ENCODE data around the gene TIMP4.
A peak's percentile ranks its signal among the peaks of the same experiment; 100 is the strongest.

Gene TIMP4

DNA sequence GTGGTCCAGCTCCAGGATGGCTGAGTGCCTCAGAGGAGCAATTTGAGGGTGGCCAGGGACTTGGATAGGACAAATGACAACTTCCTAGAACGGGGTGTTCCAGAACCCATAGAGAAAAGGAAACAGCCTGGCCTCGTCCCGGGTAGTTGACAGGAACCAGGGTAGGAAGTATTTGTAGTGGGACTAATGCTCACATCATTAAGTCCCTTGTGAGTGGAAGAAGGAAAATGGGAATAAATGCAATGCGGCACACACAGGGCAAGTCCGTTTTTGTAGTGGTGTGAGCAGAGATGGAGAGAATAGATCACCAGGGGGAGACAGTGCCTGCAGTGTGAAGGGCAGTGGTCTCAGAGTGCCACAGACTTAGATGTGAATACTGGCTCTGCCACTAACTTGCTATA lies 19.6 kb downstream of the TIMP4 start:
- Histone ChIP-seq H3K4me1 (ENCODE audit: insufficient read depth, low read length, poor library complexity, severe bottlenecking) (peaks cover 13% of the 10 kb centered on the region), H3K27me3 (ENCODE audit: insufficient read depth, low read length, poor library complexity, severe bottlenecking) (no peaks in the 10 kb centered on the region), H3K79me2 (ENCODE audit: insufficient read depth, low read length) (no peaks in the 10 kb centered on the region), H3K36me3 (ENCODE audit: insufficient read depth, low read length) (no peaks in the 10 kb centered on the region), H3K9ac (ENCODE audit: low read depth, low read length, poor library complexity, severe bottlenecking) (no peak overlapping the region), H3F3A (ENCODE audit: low read depth) (no peaks in the 10 kb centered on the region), H2AFZ (ENCODE audit: low read length) (peak overlapping the region; percentile 81; the same call in 1 of the 2 replicates), H3K9me3 (ENCODE audit: insufficient read depth, low read depth, low read length) (no peaks in the 10 kb centered on the region), H3K4me2 (ENCODE audit: low read depth, low read length, poor library complexity, severe bottlenecking) (no peak overlapping the region), H3K9me2 (replicated peaks; ENCODE audit: low read depth, low read length) (no peaks in the 10 kb centered on the region), H4K20me1 (ENCODE audit: insufficient read depth, low read length, poor library complexity, severe bottlenecking) (no peaks in the 10 kb centered on the region), H3K4me3 (ENCODE audit: low read length, poor library complexity, severe bottlenecking) (no peak overlapping the region)
- TF ChIP-seq EZH2phosphoT487 (IDR thresholded peaks at IDR 0.05; ENCODE audit: borderline replicate concordance) (no peak), CTCF (conservative IDR thresholded peaks at IDR 0.05; ENCODE audit: low read length) (peak; percentile 82)

GRCh38 chr3:12138044-12138443 lies 20.7 kb downstream of the TIMP4 start:
- Histone ChIP-seq H3K79me2 (ENCODE audit: insufficient read depth, low read length) (no peaks in the 10 kb centered on the region), H3K36me3 (ENCODE audit: insufficient read depth, low read length) (no peaks in the 10 kb centered on the region), H3K4me1 (ENCODE audit: insufficient read depth, low read length, poor library complexity, severe bottlenecking) (peaks cover 13% of the 10 kb centered on the region), H2AFZ (ENCODE audit: low read length) (peak overlapping the region; percentile 81), H3K4me2 (ENCODE audit: low read depth, low read length, poor library complexity, severe bottlenecking) (peak overlapping the region; percentile 16), H3K27me3 (ENCODE audit: insufficient read depth, low read length, poor library complexity, severe bottlenecking) (no peaks in the 10 kb centered on the region), H3K9me2 (replicated peaks; ENCODE audit: low read depth, low read length) (no peaks in the 10 kb centered on the region), H3K4me3 (ENCODE audit: low read length, poor library complexity, severe bottlenecking) (no peak overlapping the region), H3K9me3 (ENCODE audit: insufficient read depth, low read depth, low read length) (no peaks in the 10 kb centered on the region), H3F3A (ENCODE audit: low read depth) (no peaks in the 10 kb centered on the region), H3K9ac (ENCODE audit: low read depth, low read length, poor library complexity, severe bottlenecking) (no peak overlapping the region), H4K20me1 (ENCODE audit: insufficient read depth, low read length, poor library complexity, severe bottlenecking) (no peaks in the 10 kb centered on the region)
- peak; percentile 77 for TF ChIP-seq CTCF (conservative IDR thresholded peaks at IDR 0.05; ENCODE audit: low read length)
- TF ChIP-seq EZH2phosphoT487 (IDR thresholded peaks at IDR 0.05; ENCODE audit: borderline replicate concordance), result no peak

DNA sequence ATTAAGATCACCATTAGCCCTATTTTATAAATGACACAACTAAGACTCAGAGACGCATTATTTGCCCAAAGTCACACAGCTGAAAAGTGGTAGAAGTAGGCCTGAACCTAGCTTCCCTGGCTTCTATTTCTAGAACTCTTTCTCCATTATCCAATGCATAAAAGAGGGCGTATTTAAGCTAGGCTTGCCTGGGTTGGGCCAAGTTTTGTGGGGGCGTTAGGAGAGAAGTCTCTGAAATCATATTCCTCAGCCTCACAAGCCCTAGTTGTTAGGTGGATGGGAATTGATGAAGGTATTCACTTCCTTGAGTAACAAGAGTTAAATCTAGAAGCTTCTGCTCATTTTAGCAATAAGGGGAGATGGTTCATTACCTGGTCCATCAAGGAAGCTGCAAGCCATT lies 22.3 kb downstream of the TIMP4 start:
- H3K9ac ChIP-seq (ENCODE audit: low read depth, low read length, poor library complexity, severe bottlenecking), result no peak overlapping the region
- H4K20me1 ChIP-seq (ENCODE audit: insufficient read depth, low read length, poor library complexity, severe bottlenecking), result no peaks in the 10 kb centered on the region
- H3K36me3 ChIP-seq (ENCODE audit: insufficient read depth, low read length), result no peaks in the 10 kb centered on the region
- H3K27me3 ChIP-seq (ENCODE audit: insufficient read depth, low read length, poor library complexity, severe bottlenecking), result no peaks in the 10 kb centered on the region
- no peak overlapping the region for H3K4me3 ChIP-seq (ENCODE audit: low read length, poor library complexity, severe bottlenecking)
- no peaks in the 10 kb centered on the region for H3K9me3 ChIP-seq (ENCODE audit: insufficient read depth, low read depth, low read length)
- H3K4me2 ChIP-seq (ENCODE audit: low read depth, low read length, poor library complexity, severe bottlenecking), result no peak overlapping the region
- TF ChIP-seq CTCF (conservative IDR thresholded peaks at IDR 0.05; ENCODE audit: low read length) (no peak), EZH2phosphoT487 (IDR thresholded peaks at IDR 0.05; ENCODE audit: borderline replicate concordance) (no peak)
- no peaks in the 10 kb centered on the region for H3K79me2 ChIP-seq (ENCODE audit: insufficient read depth, low read length)
- H3K9me2 ChIP-seq (replicated peaks; ENCODE audit: low read depth, low read length), result no peaks in the 10 kb centered on the region
- H2AFZ ChIP-seq (ENCODE audit: low read length), result no peak overlapping the region
- H3K4me1 ChIP-seq (ENCODE audit: insufficient read depth, low read length, poor library complexity, severe bottlenecking), result peaks cover 13% of the 10 kb centered on the region
- H3F3A ChIP-seq (ENCODE audit: low read depth), result no peaks in the 10 kb centered on the region

Data from Loucy (cell line).